ENCODE data around the gene MAN2B1. TPM values are rescaled to one million over a fixed set of nuclear protein-coding genes. Genes with fewer than 3 reads are reported as not detected.

The MAN2B1 gene
- total RNA-seq, 2 donors from 2014 or later = 111 to 118 TPM

GRCh38 chr19:12668932-12669269 is 2.4 kb upstream of the MAN2B1 start:
- Histone ChIP-seq H3K4me1 (ENCODE audit: control insufficient read depth in 1 of 2, low read depth in 2 of 2) (peaks cover 25 to 43% of the 10 kb centered on the region in 2 donors), H3K27ac (peak overlapping the region; percentile 90 to 100), H3K4me3 (peak overlapping the region; percentile 84), H3K9me3 (no peaks in the 10 kb centered on the region), H3K27me3 (replicated peaks; ENCODE audit: insufficient read depth) (no peaks in the 10 kb centered on the region), H3K36me3 (peaks cover 4% of the 10 kb centered on the region)
- DNase-seq (ENCODE audit: low spot score) (no peak), ATAC-seq (ENCODE audit: insufficient number of reproducible peaks, low FRiP score, low read depth) (no peak)
- TF ChIP-seq, protein P1, sequence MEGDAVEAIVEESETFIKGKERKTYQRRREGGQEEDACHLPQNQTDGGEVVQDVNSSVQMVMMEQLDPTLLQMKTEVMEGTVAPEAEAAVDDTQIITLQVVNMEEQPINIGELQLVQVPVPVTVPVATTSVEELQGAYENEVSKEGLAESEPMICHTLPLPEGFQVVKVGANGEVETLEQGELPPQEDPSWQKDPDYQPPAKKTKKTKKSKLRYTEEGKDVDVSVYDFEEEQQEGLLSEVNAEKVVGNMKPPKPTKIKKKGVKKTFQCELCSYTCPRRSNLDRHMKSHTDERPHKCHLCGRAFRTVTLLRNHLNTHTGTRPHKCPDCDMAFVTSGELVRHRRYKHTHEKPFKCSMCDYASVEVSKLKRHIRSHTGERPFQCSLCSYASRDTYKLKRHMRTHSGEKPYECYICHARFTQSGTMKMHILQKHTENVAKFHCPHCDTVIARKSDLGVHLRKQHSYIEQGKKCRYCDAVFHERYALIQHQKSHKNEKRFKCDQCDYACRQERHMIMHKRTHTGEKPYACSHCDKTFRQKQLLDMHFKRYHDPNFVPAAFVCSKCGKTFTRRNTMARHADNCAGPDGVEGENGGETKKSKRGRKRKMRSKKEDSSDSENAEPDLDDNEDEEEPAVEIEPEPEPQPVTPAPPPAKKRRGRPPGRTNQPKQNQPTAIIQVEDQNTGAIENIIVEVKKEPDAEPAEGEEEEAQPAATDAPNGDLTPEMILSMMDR (IDR thresholded peaks at IDR 0.05) = no peak

DNA sequence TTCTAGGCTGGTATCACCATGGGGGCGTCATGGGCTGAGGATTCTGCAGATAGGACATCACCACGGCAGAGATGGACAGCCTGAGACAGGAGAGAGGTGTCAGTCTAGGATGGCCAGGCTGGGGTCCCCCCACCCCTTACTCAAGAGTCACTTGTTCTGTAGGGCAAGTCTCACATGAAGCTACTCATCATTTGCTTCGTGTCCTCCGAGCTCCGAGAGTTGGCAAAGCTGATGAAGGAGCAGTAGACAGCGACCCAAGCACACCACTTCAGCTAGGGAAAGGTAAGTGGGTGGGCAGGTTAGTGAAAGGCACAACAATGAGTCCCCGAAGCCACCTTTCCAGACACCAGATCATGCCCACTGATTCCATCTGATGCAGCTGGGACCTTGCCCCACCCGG is 1.8 kb upstream of the MAN2B1 start:
- Histone ChIP-seq H3K4me1 (ENCODE audit: control insufficient read depth in 1 of 2, low read depth in 2 of 2) (peaks cover 25 to 43% of the 10 kb centered on the region in 2 donors), H3K9me3 (no peaks in the 10 kb centered on the region), H3K27me3 (replicated peaks; ENCODE audit: insufficient read depth) (no peaks in the 10 kb centered on the region), H3K27ac (peak overlapping the region in 1 of 2 donors; percentile 100), H3K36me3 (peaks cover 9% of the 10 kb centered on the region), H3K4me3 (peak overlapping the region; percentile 84)
- ATAC-seq (ENCODE audit: insufficient number of reproducible peaks, low FRiP score, low read depth) = no peak
- TF ChIP-seq, protein P1 (IDR thresholded peaks at IDR 0.05) = no peak
- no peak for DNase-seq (ENCODE audit: low spot score)

GRCh38 chr19:12667731-12668302 is 1.3 kb upstream of the MAN2B1 start:
- Histone ChIP-seq H3K9me3 (no peaks in the 10 kb centered on the region), H3K36me3 (peaks cover 7% of the 10 kb centered on the region), H3K27ac (no peak overlapping the region), H3K27me3 (replicated peaks; ENCODE audit: insufficient read depth) (no peaks in the 10 kb centered on the region), H3K4me1 (ENCODE audit: control insufficient read depth in 1 of 2, low read depth in 2 of 2) (peaks cover 25 to 43% of the 10 kb centered on the region in 2 donors), H3K4me3 (peak overlapping the region; percentile 84)
- no peak for ATAC-seq (ENCODE audit: insufficient number of reproducible peaks, low FRiP score, low read depth)
- TF ChIP-seq, protein P1 (IDR thresholded peaks at IDR 0.05) = no peak
- no peak for DNase-seq (ENCODE audit: low spot score)

DNA sequence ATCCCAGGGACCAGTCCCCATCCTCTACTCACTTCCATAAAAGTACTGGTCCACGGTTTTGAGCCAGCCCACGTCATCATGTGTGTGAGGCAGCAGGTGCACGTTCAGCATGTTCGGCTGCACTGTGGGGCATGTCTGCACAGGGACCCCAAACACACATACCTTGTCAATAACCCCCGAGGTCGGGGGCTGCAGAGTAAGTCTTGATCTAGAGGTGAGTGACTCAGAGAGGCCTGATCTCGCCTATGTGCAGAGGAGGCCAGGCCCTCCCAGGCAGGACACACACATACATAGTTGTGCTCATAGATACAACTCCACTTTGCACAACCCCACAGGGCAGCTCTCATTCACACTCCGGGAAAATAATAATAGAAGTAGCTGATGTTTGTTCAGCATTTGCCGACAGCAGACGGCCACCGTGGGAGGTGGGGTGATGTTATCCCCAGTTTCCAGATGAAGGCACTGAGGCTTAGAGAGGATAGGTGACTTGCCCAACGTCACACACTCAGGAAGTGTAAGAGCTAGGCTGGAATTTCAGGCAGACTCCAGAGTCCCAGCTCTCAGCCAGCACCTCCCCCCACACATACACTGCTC is 774 bp downstream of the MAN2B1 start:
- peak overlapping the region; percentile 91 for H3K4me3 ChIP-seq
- TF ChIP-seq, protein P1 (IDR thresholded peaks at IDR 0.05) = no peak
- no peaks in the 10 kb centered on the region for H3K9me3 ChIP-seq
- peaks cover 23 to 39% of the 10 kb centered on the region in 2 donors for H3K4me1 ChIP-seq (ENCODE audit: control insufficient read depth in 1 of 2, low read depth in 2 of 2)
- peaks cover 15% of the 10 kb centered on the region for H3K36me3 ChIP-seq
- peak overlapping the region in 1 of 2 donors; percentile 62 for H3K27ac ChIP-seq
- ATAC-seq (ENCODE audit: insufficient number of reproducible peaks, low FRiP score, low read depth) (no peak), DNase-seq (ENCODE audit: low spot score) (no peak)
- H3K27me3 ChIP-seq (replicated peaks; ENCODE audit: insufficient read depth) = no peaks in the 10 kb centered on the region

GRCh38 chr19:12665281-12665573 is 1.3 kb downstream of the MAN2B1 start:
- no peak for DNase-seq (ENCODE audit: low spot score)
- TF ChIP-seq, protein P1 (IDR thresholded peaks at IDR 0.05) = no peak
- Histone ChIP-seq H3K4me1 (ENCODE audit: control insufficient read depth in 1 of 2, low read depth in 2 of 2) (peaks cover 18 to 33% of the 10 kb centered on the region in 2 donors), H3K27me3 (replicated peaks; ENCODE audit: insufficient read depth) (no peaks in the 10 kb centered on the region), H3K4me3 (peak overlapping the region; percentile 91), H3K9me3 (no peaks in the 10 kb centered on the region), H3K27ac (no peak overlapping the region), H3K36me3 (peaks cover 20% of the 10 kb centered on the region)
- ATAC-seq (ENCODE audit: insufficient number of reproducible peaks, low FRiP score, low read depth) = no peak
